GM21381 (cell line): Measurements from ENCODE around the gene RAD51B.

Experiments
- ATAC-seq: cut with Tn5 transposase; IDR thresholded peaks from one replicate; pipeline ENCODE4 v1.9.1; 2021; ENCODE audit warnings: mild to moderate bottlenecking, moderate library complexity; ENCODE audit not compliant: unreplicated experiment

Gene RAD51B

DNA sequence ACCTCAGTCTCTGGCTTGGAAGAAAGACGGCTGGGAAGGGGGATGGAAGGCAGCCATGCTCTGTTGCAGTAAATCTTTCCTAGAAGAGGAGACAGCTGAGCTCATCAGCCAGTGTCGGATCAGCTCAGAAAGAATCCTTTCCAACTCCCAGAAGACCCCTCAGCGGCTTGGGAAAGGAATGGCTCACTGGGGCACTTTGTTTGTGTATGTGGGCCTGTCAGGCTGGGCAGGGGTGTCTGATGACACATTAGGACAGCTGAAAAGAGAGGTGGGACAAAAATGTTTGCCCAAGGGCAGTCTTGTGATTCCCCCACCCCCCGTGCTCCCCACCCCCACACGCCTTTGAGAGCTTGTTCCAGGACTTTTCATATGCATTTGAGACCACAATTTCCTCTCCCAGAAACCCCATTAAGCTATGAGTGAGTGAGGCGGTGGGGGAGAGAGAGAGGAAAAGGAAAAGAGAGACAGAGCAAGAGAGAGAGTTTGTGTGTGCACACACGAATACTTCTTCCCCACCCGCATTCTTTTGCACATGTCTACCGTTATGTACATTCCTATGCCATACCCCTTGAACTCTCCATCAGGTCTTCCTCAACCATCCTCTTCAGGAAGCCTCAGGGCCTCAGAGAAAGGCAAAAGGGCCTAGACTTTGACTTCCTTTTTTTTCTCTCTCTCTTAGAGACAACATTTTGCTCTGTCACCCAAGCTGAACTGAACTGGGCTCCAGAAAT is 774.4 kb downstream of the RAD51B start:
- no peak for ATAC-seq

DNA sequence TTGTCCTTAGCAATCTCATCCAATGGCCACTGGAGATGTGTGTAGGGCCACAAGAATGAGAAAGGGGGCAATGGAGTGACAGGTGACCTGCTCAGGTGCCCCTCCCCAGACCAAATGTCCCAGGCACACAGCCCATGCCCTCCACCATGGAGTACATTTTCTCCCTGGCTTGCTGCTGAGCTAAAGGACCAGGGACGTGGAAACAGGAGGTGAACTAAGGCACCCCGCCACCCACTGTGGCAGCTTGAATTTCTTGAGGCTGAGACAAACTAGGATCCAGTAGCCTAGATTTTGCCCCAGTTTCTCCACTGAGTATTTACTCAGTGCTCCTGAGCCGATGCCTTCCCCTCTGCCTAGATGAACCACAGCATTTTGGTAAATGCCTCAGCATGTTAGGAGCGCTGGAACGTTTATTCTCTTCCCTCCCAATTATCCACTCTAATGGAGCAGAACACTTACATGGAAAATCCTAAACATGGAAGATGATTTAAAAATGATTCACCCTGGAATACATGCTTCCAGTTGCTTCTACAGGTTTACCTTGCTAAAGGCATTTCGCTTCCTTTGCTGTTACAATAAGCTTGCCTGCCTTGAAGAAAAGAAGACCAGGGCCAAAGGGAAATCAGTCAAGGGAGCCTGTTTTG is 775.3 kb downstream of the RAD51B start:
- no peak for ATAC-seq

GRCh38 chr14:68596211-68596610 is 776.6 kb downstream of the RAD51B start:
- no peak for ATAC-seq

- ATAC-seq, result no peak
Observed at GRCh38 chr14:68596701-68597100, 777.1 kb downstream of the RAD51B start.

GRCh38 chr14:68598089-68598488 is 778.5 kb downstream of the RAD51B start:
- no peak for ATAC-seq

DNA sequence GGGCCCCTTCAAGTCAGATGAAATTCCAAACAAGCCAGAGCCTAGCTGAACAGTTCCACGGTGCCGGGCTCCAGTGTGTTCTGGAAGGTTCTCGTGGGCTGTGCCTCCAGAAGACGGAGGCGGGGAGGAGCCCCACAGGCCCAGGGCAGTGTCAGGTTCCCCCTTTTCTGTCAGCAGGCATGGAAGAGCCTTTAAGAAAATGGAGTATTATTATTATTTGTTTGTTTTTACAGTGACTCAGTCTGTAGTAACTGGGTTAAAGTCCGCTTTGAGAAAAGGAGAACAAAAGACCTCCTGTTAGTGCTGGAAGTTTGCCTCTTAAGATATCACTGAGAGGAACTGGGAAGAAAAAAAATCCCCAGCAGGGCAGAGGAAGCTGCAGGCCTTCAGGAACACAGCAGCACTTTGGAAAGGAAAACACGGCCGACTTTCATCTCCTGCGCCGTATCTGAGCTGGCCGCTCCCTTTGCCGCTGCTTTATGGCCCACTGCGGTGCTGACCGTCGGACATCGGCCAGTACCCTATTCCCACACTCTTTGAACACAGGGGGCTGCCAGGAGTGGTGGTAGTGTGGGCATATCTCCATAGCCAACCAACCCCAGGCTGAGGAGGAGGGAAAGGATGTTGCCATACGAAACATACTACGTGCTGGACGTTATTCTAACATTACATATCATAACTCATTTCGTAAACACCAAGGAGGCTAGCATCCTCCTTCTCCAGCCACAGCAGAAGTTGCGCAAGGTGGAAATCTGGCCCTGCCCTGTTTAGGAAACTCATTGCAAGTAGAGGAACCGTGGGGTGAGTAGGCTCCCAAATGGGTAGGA is 779.3 kb downstream of the RAD51B start:
- no peak for ATAC-seq

GRCh38 chr14:68599896-68600610 is 780.5 kb downstream of the RAD51B start:
- no peak for ATAC-seq

GRCh38 chr14:68602507-68602906 is 782.9 kb downstream of the RAD51B start:
- no peak for ATAC-seq

- ATAC-seq, result no peak
Observed at GRCh38 chr14:68603533-68604360, 784.2 kb downstream of the RAD51B start.

DNA sequence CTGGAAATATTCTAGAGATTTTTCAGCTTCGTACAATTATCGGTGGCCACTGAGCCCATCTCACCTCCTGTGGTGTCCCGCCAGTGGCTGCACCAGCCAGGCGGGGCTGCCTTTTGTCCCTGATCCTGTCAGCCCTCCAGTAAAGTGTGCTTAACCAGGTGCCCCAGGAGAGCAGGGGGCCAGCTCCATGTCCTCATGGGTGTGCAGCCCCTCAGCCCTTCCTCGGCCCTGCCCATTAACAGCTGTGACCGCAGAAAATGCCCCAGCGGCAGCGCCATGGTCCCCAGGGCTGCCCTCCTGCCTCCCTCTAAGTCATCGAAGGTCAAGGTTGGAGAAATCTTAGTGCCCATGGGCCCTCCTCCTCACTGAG is 784.8 kb downstream of the RAD51B start:
- no peak for ATAC-seq

DNA sequence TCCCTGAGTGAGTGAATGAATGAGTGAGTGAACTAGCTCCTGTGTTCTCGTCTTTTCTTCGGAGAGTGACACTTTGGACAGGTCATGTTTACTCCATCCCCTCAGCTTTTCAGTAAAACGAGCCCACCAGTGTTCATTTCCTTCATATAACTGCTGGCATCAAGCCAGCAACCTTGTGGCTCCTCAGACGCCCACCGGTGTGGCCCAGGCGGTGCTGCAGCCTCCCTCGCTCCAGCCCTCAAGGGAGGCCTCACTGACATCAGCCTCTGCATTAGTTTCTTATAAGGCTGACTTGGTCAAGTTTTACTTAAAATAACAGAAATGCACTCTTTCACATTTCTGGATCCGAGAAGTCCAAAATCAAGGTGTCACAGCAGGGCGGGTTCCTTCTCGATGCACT is 785.2 kb downstream of the RAD51B start:
- ATAC-seq, result no peak

GRCh38 chr14:68606176-68606575 is 786.6 kb downstream of the RAD51B start:
- no peak for ATAC-seq

GRCh38 chr14:68606644-68607043 is 787.1 kb downstream of the RAD51B start:
- no peak for ATAC-seq

DNA sequence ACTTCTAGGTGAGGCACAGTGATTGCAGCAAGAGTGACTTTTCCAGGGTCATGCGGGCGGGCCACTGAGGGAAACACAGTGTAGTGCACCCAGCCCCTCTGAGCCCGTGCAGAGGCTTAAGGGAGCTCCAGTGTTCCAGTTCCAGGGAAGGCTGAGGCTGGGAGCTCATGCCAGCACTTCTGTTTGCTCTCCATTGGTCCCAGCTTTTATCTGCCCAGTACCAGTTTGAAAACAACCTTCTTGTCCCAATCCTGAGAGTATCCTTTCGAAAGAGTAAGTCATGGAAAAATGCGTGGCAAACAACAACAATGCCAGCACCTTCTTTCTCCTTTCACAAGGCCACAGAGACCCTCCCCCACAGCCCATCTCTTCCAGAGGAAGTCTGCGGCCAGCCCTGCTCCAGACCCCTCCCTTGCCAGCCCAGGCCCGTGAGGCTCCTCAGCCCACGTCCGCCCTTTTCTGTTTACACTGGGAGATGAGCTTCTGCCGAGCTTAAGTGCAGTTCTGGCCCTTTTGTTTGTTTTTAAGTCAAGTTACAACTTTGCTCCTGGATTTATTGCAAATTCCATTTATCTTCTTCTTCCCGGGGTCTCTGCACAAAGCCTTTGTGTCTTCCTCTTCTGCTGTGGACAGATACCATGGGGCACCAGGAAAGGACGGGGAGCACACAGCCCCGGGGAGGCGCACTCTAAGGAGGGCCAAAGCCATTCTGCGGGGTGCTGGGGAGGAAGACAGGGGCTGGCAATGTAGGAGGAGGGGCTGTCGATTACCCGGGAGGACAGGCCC is 787.7 kb downstream of the RAD51B start:
- no peak for ATAC-seq

DNA sequence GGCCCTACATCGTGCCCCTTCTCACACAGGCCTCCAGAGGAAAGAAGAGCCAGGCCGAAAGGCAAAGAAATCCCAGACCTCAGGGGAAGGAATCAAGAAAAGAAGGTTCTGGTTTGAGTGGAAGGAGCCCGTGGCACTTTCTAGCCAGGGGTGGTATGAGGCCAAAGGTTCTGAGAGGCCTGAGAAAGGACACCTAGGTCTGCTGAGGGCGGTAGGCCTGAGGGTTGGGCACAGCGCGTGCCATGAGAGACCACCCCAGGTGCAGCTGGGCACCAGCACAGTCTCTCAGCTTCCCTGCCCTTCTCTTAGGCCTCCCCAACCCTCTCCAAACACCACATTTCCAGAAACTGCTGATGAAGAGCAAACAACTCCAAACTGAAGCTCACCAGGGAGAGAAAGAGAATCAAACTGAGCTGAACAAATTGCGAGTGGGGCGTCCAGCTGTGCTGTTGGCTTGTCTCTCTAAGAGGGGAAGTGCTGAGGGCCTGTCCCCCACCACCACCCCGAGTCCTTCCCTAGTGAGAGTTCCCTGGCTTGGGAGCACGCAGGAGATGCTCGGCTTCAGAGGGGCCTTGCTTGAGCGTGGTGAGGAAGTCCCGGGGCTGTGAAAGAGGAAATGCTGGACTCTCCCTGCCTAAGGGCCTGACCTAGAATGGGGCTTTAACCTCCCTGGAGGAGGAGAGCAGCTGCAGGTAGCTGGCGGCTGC is 788.4 kb downstream of the RAD51B start:
- ATAC-seq, result no peak

GRCh38 chr14:68608574-68608962 is 789.0 kb downstream of the RAD51B start:
- ATAC-seq, result no peak

GRCh38 chr14:68609012-68609411 is 789.4 kb downstream of the RAD51B start:
- no peak for ATAC-seq

DNA sequence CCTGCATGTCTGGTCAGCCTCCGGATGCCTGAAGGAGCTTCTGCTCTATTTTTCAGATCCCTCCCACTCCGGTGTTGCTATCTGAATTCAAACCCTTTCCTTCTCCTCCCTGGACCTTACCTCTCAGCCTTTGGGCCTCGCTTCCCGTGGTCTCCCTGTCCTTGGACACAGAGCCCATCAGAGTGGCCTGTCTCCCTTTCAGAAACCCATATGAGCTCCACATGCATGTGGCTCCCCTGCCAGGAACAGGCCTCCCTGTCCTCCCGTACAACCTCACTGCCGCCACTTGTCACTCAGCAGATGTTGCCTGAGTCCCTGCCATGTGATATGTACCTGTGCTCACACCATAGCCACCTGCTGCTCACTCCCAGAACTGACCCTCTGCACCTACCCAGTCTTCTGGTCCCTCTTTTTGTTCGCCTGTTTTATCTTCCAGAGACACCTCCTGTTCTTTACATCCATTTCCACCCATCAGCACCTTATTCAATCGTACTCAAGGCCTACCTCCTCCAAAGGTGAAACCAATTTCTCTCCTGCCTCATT is 790.7 kb downstream of the RAD51B start:
- no peak for ATAC-seq

GRCh38 chr14:68611599-68611998 is 792.0 kb downstream of the RAD51B start:
- no peak for ATAC-seq
